HUES64 (cell line): ENCODE results near the gene BLCAP.
"Not testable (repeated sequence)": the region's sequence is repeated elsewhere in the genome, so short reads cannot be mapped to it uniquely, and the experiment has no call there.

Experiments used
- H3K27ac ChIP-seq: 2 replicates; pipeline ENCODE4 v1.7.0; 2013; ENCODE audit warnings: low read depth, low read length, inconsistent platforms
- H3K27me3 ChIP-seq: 2 replicates; pipeline ENCODE4 v1.6.1; 2013; ENCODE audit warnings: mild to moderate bottlenecking, low read length; ENCODE audit not compliant: insufficient read depth
- H3K36me3 ChIP-seq: 2 replicates; pipeline ENCODE4 v1.6.1; 2013; ENCODE audit warnings: mild to moderate bottlenecking, low read length; ENCODE audit not compliant: insufficient read depth
- H3K4me1 ChIP-seq: 2 replicates; pipeline ENCODE4 v1.6.1; 2013; ENCODE audit warnings: mild to moderate bottlenecking, low read length, moderate library complexity; ENCODE audit not compliant: insufficient read depth
- H3K4me3 ChIP-seq: 2 replicates; pipeline ENCODE4 v1.5.1; 2013; ENCODE audit warnings: mild to moderate bottlenecking, low read length, moderate library complexity
- H3K9ac ChIP-seq: 2 replicates; pipeline ENCODE4 v1.6.1; 2013; ENCODE audit warnings: mild to moderate bottlenecking, low read depth, low read length
- H3K9me3 ChIP-seq: 2 replicates; pipeline ENCODE4 v1.6.1; 2013; ENCODE audit warnings: low read depth, low read length; ENCODE audit not compliant: insufficient read depth
- WGBS: fragments of 150-250, 120-280 bp; methylation state at CpG from one replicate; pipeline ENCODE4 v1.1.7; 2013; ENCODE audit warnings: missing lambda C conversion rate; 5-methylcytosine and 5-hydroxymethylcytosine counted together

Gene BLCAP

GRCh38 chr20:37492945-37493344 is 34.7 kb downstream of the BLCAP start:
- Histone ChIP-seq H3K36me3 (no peaks in the 10 kb centered on the region), H3K9me3 (no peaks in the 10 kb centered on the region), H3K27me3 (no peaks in the 10 kb centered on the region), H3K27ac (no peak overlapping the region), H3K4me3 (no peak overlapping the region), H3K9ac (no peak overlapping the region), H3K4me1 (no peaks in the 10 kb centered on the region; the same call in 1 of the 2 replicates)
- 81% methylated on average over 2 of the region's 2 CpGs for WGBS

GRCh38 chr20:37492096-37492625 is 35.5 kb downstream of the BLCAP start:
- Histone ChIP-seq H3K27ac (no peak overlapping the region), H3K36me3 (no peaks in the 10 kb centered on the region), H3K27me3 (no peaks in the 10 kb centered on the region), H3K4me1 (no peaks in the 10 kb centered on the region; the same call in 1 of the 2 replicates), H3K9me3 (no peaks in the 10 kb centered on the region), H3K4me3 (no peak overlapping the region), H3K9ac (no peak overlapping the region)
- 94% methylated on average over 6 of the region's 6 CpGs for WGBS

GRCh38 chr20:37490663-37491350 is 36.9 kb downstream of the BLCAP start:
- no peak overlapping the region for H3K9ac ChIP-seq
- H3K9me3 ChIP-seq = no peaks in the 10 kb centered on the region
- no peak overlapping the region for H3K4me3 ChIP-seq
- H3K36me3 ChIP-seq = no peaks in the 10 kb centered on the region
- WGBS = 86% methylated on average over 7 of the region's 7 CpGs
- H3K4me1 ChIP-seq = peaks cover 7% of the 10 kb centered on the region
- no peaks in the 10 kb centered on the region for H3K27me3 ChIP-seq
- H3K27ac ChIP-seq = no peak overlapping the region

- H3K9ac ChIP-seq, H3K36me3 ChIP-seq, H3K27me3 ChIP-seq, H3K4me3 ChIP-seq, H3K4me1 ChIP-seq, H3K27ac ChIP-seq: not testable (repeated sequence)
- 91% methylated on average over 1 of the region's 1 CpG for WGBS
- peaks cover 14% of the 10 kb centered on the region for H3K9me3 ChIP-seq
These were observed 41.5 kb downstream of the BLCAP start for GRCh38 chr20:37486209-37486608.

- no peaks in the 10 kb centered on the region for H3K27me3 ChIP-seq
- no peak overlapping the region for H3K4me3 ChIP-seq
- 95% methylated on average over 3 of the region's 3 CpGs for WGBS
These were observed 43.3 kb downstream of the BLCAP start for GRCh38 chr20:37484331-37484730.

GRCh38 chr20:37481610-37482009 is 46.1 kb downstream of the BLCAP start:
- H3K27me3 ChIP-seq = no peaks in the 10 kb centered on the region
- H3K9me3 ChIP-seq = peaks cover 14% of the 10 kb centered on the region
- peaks cover 3% of the 10 kb centered on the region; the same call in 1 of the 2 replicates for H3K4me1 ChIP-seq
- H3K4me3 ChIP-seq = no peak overlapping the region
- H3K9ac ChIP-seq = no peak overlapping the region
- no peaks in the 10 kb centered on the region for H3K36me3 ChIP-seq
- no peak overlapping the region for H3K27ac ChIP-seq
- WGBS = 90% methylated on average over 5 of the region's 5 CpGs

More at GRCh38 chr20:37484331-37484730, 43.3 kb downstream of the BLCAP start:
- Histone ChIP-seq H3K4me1 (peaks cover 7% of the 10 kb centered on the region), H3K9me3 (peaks cover 14% of the 10 kb centered on the region), H3K9ac (no peak overlapping the region), H3K36me3 (no peaks in the 10 kb centered on the region), H3K27ac (no peak overlapping the region)

- WGBS = 86% methylated on average over 1 of the region's 1 CpG
- H3K4me1 ChIP-seq = no peaks in the 10 kb centered on the region
- H3K27ac ChIP-seq = no peak overlapping the region
- H3K4me3 ChIP-seq = no peak overlapping the region
- H3K27me3 ChIP-seq = no peaks in the 10 kb centered on the region
- H3K9ac ChIP-seq = no peak overlapping the region
- H3K9me3 ChIP-seq = peaks cover 14% of the 10 kb centered on the region
- H3K36me3 ChIP-seq = no peaks in the 10 kb centered on the region
These were observed 46.8 kb downstream of the BLCAP start for GRCh38 chr20:37480919-37481318.

GRCh38 chr20:37479925-37480691 is 47.6 kb downstream of the BLCAP start:
- no peaks in the 10 kb centered on the region for H3K4me1 ChIP-seq
- no peaks in the 10 kb centered on the region for H3K36me3 ChIP-seq
- H3K27me3 ChIP-seq = no peaks in the 10 kb centered on the region
- no peak overlapping the region for H3K4me3 ChIP-seq
- H3K27ac ChIP-seq = no peak overlapping the region
- whole genome bisulfite sequencing = 96% methylated on average over 9 of the region's 9 CpGs
- H3K9ac ChIP-seq = no peak overlapping the region
- H3K9me3 ChIP-seq = peaks cover 14% of the 10 kb centered on the region

GRCh38 chr20:37479266-37479665 is 48.4 kb downstream of the BLCAP start:
- Histone ChIP-seq H3K9me3 (peaks cover 14% of the 10 kb centered on the region), H3K27me3 (no peaks in the 10 kb centered on the region), H3K9ac (no peak overlapping the region), H3K36me3 (no peaks in the 10 kb centered on the region), H3K4me3 (no peak overlapping the region), H3K27ac (no peak overlapping the region), H3K4me1 (no peaks in the 10 kb centered on the region)
- WGBS = 92% methylated on average over 6 of the region's 6 CpGs

- Histone ChIP-seq H3K9ac (no peak overlapping the region), H3K9me3 (peaks cover 7% of the 10 kb centered on the region), H3K27me3 (no peaks in the 10 kb centered on the region), H3K4me1 (no peaks in the 10 kb centered on the region), H3K27ac (no peak overlapping the region), H3K36me3 (no peaks in the 10 kb centered on the region), H3K4me3 (no peak overlapping the region)
- WGBS = 80% methylated on average over 3 of the region's 3 CpGs
These were observed 50.6 kb downstream of the BLCAP start for GRCh38 chr20:37477041-37477440.

- Histone ChIP-seq H3K4me1 (no peaks in the 10 kb centered on the region; the same call in 1 of the 2 replicates), H3K36me3 (no peaks in the 10 kb centered on the region), H3K4me3 (no peak overlapping the region), H3K9me3 (no peaks in the 10 kb centered on the region), H3K27me3 (no peaks in the 10 kb centered on the region), H3K9ac (no peak overlapping the region), H3K27ac (no peak overlapping the region)
- 87% methylated on average over 5 of the region's 5 CpGs for whole genome bisulfite sequencing
These were observed 52.4 kb downstream of the BLCAP start for GRCh38 chr20:37475252-37475651.
